ENCODE results near the gene NEK7.
"Not testable (repeated sequence)": the region's sequence is repeated elsewhere in the genome, so short reads cannot be mapped to it uniquely, and the experiment has no call there.

NEK7 gene

DNA sequence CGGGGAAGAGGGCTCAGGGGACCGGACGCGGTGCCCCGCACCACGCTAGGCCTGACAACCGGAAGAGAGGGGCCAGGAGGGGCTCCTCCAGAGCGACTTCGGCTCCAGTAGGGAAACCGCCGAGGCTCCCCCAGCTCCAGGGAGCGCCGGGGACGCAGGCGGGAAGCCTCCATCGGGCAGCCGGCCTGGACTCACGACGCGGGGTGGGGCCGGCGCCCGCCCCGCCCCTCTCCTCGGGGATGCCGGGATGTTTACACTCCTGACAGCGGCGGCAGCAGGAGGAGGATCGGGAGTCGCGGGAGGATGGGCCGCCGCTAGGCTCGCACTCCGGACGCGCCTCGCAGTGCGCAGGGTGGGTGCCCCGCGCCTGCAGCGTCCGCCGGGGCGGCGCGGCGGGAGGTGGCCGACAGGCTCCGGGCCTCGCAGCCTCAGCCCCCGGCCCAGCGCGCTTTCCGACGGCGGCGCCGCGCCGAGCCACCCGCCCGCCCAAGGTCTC lies at the start of gene NEK7:
NEK7 (plus strand) TSS at position 254 of the 496 bp plus-strand sequence. CDS start 75,583 bp downstream, outside the sequence.
- DNase-seq, result peak; percentile 51

DNA sequence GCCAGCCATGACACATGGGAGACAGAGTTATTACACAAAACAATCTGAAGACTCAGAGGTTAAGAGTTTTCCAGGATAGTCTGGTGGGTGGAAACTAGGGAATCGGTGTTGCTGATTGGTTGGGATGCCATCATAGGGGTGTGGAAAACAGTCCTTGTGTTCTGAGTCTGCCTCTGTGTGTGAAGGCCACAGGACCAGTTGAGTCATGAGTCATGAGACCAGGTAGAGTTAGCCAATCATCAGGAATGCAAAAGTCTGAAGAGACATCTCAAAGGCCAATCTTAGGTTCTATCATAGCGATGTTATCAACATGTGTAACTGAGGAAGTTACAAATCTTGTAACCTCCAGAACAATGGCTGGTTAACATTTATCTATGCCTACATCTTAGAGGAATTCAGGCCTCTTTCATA lies 49.7 kb upstream of the NEK7 start:
- DNase-seq, result no peak

DNA sequence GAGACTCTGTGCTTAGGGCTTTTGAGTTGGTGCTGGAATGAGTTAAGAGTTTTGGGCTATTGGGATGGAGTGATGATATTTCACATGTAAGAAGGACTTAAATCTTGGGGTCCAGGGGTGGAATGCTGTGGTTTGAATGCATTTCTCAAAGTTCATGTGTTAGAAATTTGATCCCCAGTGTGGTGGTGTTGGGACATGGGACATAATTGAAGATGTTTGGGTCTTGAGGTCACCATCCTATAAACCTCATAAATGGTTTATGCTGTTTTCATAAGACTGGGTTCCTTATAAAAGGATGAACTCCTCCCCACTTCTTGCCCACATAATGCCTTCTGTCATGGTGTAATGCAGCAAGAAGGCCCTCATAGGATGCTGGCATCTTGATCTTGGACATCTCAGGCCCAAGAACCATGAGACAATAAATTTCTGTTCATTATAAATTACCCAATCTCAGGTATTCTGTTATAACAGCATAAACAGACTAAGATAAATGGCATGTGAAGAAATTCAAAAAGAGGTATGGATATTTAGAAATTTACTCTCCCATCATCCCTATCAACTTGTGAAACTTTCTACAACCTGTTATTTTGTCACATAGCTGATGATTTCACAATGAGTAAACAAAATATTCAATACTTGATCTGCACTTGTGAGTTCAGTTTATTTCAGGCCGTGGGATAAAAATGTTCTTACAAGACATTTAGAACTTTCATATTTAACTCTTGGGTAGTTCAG lies 48.0 kb upstream of the NEK7 start:
- DNase-seq, result no peak

- no peak for DNase-seq
Measured at GRCh38 chr1:198109371-198109715, 47.5 kb upstream of the NEK7 start.

DNA sequence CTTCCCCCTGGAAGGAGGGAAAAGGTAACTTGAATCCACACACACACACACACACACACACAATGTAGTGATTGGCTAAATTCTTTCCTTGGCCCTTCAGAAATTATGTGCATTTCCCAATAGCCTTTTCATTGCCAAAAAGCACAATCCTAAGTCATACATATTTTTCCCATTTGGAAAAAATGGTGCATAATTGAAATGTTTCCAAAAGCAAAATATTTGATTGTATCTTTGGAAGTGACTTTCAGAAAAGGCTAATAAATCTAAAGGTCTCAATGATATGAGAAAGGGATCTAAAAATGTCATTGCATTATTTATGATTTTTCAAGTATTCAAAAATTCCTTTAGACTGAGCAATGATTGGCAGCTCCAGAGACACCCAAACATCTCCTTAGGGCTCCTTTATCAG lies 43.5 kb upstream of the NEK7 start:
- no peak for DNase-seq

DNA sequence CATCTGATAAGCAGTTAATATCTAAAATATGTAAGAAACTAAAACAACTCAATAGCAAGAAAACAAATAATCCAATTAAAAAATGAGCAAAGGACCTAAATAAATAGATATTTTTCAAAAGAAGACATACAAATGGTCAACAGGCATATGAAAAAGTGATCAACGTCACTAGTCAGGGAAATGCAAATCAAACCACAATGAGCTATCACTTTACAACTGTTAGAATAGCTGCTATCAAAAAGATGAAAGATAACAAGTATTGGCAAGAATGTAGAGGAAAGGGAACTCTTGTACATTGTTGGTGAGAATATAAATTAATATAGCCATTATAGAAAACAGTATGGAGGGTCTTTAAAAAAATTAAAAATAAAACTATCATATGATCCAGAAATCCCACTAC lies 40.7 kb upstream of the NEK7 start:
- DNase-seq, result no peak

- no peak for DNase-seq
Measured at GRCh38 chr1:198116469-198116868, 40.3 kb upstream of the NEK7 start.

GRCh38 chr1:198117267-198117666 lies 39.5 kb upstream of the NEK7 start:
- DNase-seq, result no peak

DNA sequence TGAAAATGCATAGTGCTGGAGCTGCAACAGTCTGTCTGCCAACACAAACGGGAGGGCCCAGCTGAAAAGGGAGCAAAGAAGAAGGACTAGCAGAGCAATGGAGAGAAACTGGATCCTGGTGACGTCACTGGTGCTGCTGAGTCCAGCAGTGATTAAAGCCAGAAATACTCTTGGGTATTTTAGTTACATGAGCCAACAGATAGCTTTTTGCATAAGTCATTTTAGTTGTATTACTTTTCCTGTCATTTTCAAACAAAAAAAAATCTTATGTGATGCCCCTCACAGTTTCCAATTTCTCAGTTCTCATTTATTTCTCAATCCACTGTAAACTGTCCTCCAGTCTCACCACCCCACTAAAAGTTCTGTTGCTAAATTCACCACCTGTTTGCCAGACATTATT lies 38.7 kb upstream of the NEK7 start:
- no peak for DNase-seq

GRCh38 chr1:198119906-198120305 lies 36.9 kb upstream of the NEK7 start:
- DNase-seq, result no peak

DNA sequence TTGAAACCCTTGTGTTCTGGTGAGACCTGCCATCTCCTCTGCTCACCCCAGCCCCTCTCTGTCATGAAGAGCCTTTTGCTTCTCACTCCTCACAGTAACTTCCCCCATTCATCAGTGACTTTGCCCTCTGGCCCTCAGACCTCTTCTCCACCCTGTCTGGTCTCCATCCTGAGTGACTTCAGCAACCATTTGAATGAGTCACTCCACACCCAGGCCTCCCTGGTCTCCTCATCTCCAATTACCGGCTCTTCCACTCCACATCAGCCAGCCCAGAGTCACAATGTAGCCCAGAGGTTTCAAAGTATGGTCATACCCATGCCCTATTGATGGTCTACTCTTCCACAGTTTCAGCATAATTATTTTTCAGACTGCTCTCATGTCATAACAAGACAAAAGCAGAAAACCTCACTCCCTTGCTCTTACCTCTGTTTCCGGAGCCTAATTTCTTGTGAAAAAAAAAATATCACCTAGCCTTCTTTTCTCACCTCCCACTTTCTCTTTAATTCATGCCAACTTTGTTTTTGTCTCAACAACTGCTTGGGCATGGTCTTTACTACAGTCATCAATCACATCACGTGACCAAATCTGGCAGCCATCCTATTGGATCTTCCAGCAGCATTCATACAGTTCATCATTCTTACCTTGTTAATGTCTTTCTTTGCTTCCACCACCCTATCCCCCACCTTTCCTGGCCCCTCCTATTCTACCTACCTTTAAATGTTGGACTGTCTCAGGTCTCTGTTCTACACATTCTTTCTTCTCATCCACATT lies 35.6 kb upstream of the NEK7 start:
- DNase-seq, result no peak

- DNase-seq, result no peak
Measured at GRCh38 chr1:198122693-198123092, 34.1 kb upstream of the NEK7 start.

GRCh38 chr1:198123133-198123532 lies 33.7 kb upstream of the NEK7 start:
- DNase-seq, result no peak

- no peak for DNase-seq
Measured at GRCh38 chr1:198124673-198125072, 32.1 kb upstream of the NEK7 start.

DNA sequence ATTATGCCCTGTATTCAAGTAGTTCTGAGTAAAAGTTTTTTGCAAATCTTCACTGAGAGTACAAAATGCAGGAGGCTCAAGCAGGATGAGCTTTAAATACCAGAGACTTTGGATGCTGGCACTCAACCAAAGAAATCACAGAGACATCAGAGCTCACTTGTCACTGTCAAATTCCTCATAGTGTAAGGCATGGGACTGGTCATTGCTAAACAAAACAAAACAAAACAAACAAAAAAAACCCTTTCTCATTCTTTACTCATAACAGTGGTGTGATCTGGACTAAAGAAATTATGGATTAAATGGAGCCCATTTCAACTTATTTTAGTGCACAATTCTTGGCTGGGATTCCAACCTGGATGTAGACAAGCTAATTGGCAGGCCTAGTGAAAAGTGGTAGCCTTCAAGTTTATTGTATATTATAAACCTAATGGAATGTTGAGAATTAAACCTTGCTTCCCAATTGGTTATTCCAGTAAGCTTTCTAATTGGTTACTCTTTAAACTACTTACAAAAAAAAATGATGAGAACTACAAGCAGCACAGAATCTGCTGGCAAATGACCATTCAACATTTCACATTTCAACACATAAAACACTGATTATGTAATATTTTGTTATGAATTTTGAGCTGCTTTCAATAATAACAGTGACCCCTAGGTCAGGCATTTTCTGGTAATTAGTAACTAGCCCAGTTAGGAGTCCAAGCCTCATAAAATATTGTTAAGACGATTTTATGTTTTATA lies 30.6 kb upstream of the NEK7 start:
- no peak for DNase-seq

DNA sequence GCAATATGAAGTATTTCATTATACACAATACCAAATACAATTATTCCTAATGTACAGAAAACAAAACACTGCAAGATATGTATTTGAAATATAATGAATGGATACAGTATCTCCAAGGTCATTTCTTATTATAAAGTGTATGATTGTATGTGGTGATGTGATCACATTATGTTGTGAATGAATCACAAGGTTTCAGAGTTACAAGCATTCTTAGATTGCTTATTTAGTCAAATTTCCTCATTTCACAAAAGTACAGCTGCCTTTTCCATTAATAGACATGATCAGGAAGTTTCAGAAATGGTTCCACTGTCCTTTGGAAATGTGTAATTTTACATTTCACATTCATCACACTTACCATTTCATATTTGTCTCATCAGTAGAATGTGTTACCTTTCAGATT lies 28.3 kb upstream of the NEK7 start:
- no peak for DNase-seq

DNA sequence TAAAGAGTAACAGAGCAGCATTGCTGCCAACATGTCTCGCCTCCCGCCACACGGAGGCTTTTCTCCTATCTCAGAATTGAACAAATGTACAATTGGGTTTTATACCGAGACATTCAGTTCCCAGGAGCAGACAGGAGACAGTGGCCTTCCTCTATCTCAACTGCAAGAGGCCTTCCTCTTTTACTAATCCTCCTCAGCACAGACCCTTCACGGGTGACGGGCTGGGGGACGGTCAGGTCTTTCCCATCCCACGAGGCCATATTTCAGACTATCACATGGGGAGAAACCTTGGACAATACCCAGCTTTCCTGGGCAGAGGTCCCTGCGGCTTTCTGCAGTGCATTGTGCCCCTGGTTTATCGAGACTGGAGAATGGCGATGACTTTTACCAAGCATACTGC lies 26.7 kb upstream of the NEK7 start:
- not testable (repeated sequence) for DNase-seq

DNA sequence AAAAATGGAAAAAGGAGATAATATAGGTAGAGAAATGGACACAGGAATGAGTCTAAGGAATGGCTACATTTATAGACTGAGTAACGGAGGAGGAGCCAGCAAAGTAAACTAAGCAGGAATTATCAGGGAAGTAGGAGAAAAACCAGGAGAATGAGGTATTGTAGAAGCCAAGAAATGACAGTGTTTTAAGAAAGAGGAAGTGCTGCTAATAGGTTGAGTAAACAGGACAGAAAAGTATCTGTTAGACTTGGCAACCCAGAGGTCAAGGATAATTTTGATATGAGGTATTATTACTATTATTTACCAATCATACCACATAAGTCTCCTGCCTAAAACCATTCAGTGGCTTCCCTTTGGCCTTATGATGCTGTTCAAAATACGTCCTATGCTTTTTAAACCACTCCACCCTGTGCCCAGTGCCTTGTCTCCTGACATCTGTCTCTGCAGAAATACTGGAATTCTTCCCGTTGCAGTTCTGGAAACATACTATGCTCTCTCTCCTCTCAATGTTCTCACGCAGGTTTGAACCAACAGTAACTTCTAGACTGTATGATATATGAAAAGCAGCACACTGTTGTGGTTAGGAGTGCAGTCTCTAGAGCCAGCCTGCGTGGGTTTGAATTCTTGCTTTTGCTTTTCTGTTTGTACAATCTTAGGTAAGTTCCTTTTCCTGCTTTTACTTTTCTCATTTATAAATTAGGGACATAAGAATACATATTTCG lies 24.6 kb upstream of the NEK7 start:
- no peak for DNase-seq

DNA sequence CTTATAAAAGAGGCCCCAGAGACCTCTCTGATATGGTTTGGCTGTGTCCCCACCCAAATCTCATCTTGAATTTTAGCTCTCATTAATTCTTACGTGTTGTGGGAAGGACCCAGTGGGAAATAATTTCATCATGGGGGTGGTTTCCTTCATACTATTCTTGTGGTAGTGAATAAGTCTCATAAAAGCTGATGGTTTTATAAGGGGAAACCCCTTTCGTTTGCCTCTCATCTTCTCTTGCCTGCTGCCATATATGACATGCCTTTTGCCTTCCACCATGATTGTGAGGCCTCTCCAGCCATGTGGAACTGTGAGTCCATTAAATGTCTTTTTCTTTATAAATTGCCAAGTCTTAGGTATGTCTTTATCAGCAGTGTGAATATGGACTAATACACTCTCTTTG lies 22.5 kb upstream of the NEK7 start:
- peak; percentile 0 for DNase-seq

- no peak for DNase-seq
Measured at GRCh38 chr1:198135366-198135765, 21.4 kb upstream of the NEK7 start.

DNA sequence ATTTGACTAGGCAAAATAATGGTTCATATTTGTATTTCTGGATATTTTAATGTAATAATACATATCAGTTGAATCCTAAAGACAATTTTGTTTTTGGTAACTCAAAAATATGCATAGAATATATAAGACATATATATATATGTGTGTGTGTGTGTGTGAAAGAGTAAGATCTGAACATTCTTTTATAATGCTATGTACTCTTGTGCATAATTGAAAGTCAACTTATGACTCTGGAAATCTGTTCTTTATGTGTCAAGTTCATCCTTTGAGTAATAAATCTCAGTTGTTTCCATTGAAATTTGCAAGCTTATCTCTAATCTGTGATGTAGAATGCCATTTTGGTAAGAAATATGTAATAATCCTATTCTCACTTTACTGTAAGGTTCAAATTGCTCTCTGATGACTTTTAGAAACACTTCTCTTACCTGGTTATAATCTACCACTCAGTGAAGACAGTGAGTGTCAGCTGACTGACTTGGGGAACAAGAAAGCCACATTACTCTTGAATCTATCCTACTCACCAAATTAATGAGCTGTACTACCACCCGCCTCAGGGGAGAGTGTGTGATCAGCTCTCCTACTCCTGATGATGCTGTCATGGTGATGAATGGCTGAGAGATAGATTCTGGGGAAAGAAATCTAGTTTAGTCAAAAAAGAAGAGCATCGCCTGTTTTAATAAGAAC lies 15.0 kb upstream of the NEK7 start:
- no peak for DNase-seq

- no peak for DNase-seq
Measured at GRCh38 chr1:198143797-198144196, 13.0 kb upstream of the NEK7 start.
